Activated T-cell treated with anti-CD3 and anti-CD28 coated beads, Interleukin-2, amount 50 U/mL, for 4 hours (primary cell): ENCODE results near the gene CLN6. TPM values are rescaled to one million over a fixed set of nuclear protein-coding genes. Genes with fewer than 3 reads are reported as not detected.

Experiments used
- total RNA-seq, 3 donors: library from RNA; stranded (reverse); gene quantifications; one replicate each; pipeline ENCODE4 v1.2.1, GENCODE V29; 2021

CLN6 gene
- total RNA-seq, 3 donors from 2014 or later: 82.6 to 94.4 (median 91.3) TPM

Other genes with a start within 250 kb of the CLN6 start
- gene PIAS1, start 175.4 kb downstream of the CLN6 start, total RNA-seq: 10 to 100 TPM; 16.5 to 20.9 (median 16.7) TPM
- 1 to 10 TPM; 4.0 to 5.5 (median 4.8) TPM for gene CALML4, start 24.4 kb downstream of the CLN6 start, total RNA-seq
- 10 to 100 TPM; 30.9 to 37.0 (median 31.7) TPM for gene FEM1B, start 48.0 kb upstream of the CLN6 start, total RNA-seq
- gene ITGA11, start 202.4 kb upstream of the CLN6 start, total RNA-seq: under 1 TPM in 2 of 3 donors, not detected in 1; 0.05 to 0.21 TPM